Mesothelial cell of epicardium (in vitro differentiated cells): ENCODE measurements around the gene HECTD4. TPM values are rescaled to one million over a fixed set of nuclear protein-coding genes. Genes with fewer than 3 reads are reported as not detected.

ENCODE experiments used
- DNase-seq, 2 experiments: peaks; one replicate each; pipeline ENCODE4 v3.0.0; 2021; ENCODE audit warnings: low spot score in 2 of 2; ENCODE audit not compliant: unreplicated experiment in 2 of 2
- H3K27ac Mint-ChIP-seq: 2 replicates; pipeline ENCODE4 v1.8.0; 2021; ENCODE audit warnings: mixed read lengths
- H3K27me3 Mint-ChIP-seq: 2 replicates; pipeline ENCODE4 v1.8.0; 2021; ENCODE audit warnings: low read depth, mixed read lengths
- H3K36me3 Mint-ChIP-seq: 2 replicates; pipeline ENCODE4 v1.8.0; 2021; ENCODE audit warnings: mixed read lengths
- H3K4me1 Mint-ChIP-seq: 2 replicates; pipeline ENCODE4 v1.8.0; 2021; ENCODE audit warnings: mixed read lengths
- H3K4me3 Mint-ChIP-seq: 2 replicates; pipeline ENCODE4 v1.8.0; 2021; ENCODE audit warnings: mild to moderate bottlenecking, moderate library complexity, mixed read lengths
- H3K9me3 Mint-ChIP-seq: 2 replicates; pipeline ENCODE4 v1.8.0; 2021; ENCODE audit warnings: mixed read lengths
- CTCF ChIP-seq: fragments of 200-600 bp; sonication (generic); IDR thresholded peaks from one replicate; pipeline ENCODE4 v1.5.0; 2021; ENCODE audit warnings: antibody characterized with exemption; ENCODE audit not compliant: unreplicated experiment
- total RNA-seq: library from RNA; stranded (reverse); gene quantifications from 3 replicates; pipeline ENCODE4 v1.2.1, GENCODE V29; 2021

HECTD4 gene
- total RNA-seq, 1 donor from 2014 or later, result 89.8 TPM

- Mint-ChIP-seq H3K36me3 (peaks cover 30% of the 10 kb centered on the region), H3K27me3 (no peaks in the 10 kb centered on the region), H3K4me3 (no peak overlapping the region), H3K9me3 (no peaks in the 10 kb centered on the region), H3K27ac (no peak overlapping the region), H3K4me1 (no peaks in the 10 kb centered on the region)
- no peak for TF ChIP-seq CTCF
- DNase-seq, result no peak
Measured at GRCh38 chr12:112275836-112276235, 106.4 kb downstream of the HECTD4 start.

- Mint-ChIP-seq H3K36me3 (peaks cover 31% of the 10 kb centered on the region), H3K9me3 (no peaks in the 10 kb centered on the region), H3K27me3 (no peaks in the 10 kb centered on the region), H3K27ac (no peak overlapping the region), H3K4me1 (no peaks in the 10 kb centered on the region), H3K4me3 (no peak overlapping the region)
- no peak for DNase-seq
- no peak for TF ChIP-seq CTCF
Measured at GRCh38 chr12:112275207-112275606, 107.0 kb downstream of the HECTD4 start.

GRCh38 chr12:112270673-112271072, 111.6 kb downstream of the HECTD4 start:
- H3K9me3 Mint-ChIP-seq, result no peaks in the 10 kb centered on the region
- no peak overlapping the region for H3K27ac Mint-ChIP-seq
- no peaks in the 10 kb centered on the region for H3K27me3 Mint-ChIP-seq
- no peaks in the 10 kb centered on the region for H3K4me1 Mint-ChIP-seq
- no peak for DNase-seq
- TF ChIP-seq CTCF, result no peak
- H3K4me3 Mint-ChIP-seq, result no peak overlapping the region
- H3K36me3 Mint-ChIP-seq, result peaks cover 35% of the 10 kb centered on the region

GRCh38 chr12:112266473-112266872, 115.8 kb downstream of the HECTD4 start:
- Mint-ChIP-seq H3K4me3 (no peak overlapping the region), H3K4me1 (no peaks in the 10 kb centered on the region), H3K27me3 (no peaks in the 10 kb centered on the region), H3K9me3 (no peaks in the 10 kb centered on the region), H3K27ac (no peak overlapping the region), H3K36me3 (peaks cover 29% of the 10 kb centered on the region)
- no peak for TF ChIP-seq CTCF
- no peak for DNase-seq

- Mint-ChIP-seq H3K9me3 (no peaks in the 10 kb centered on the region), H3K27ac (no peak overlapping the region), H3K4me3 (no peak overlapping the region), H3K27me3 (no peaks in the 10 kb centered on the region), H3K4me1 (no peaks in the 10 kb centered on the region), H3K36me3 (peaks cover 30% of the 10 kb centered on the region)
- no peak for DNase-seq
- no peak for TF ChIP-seq CTCF
Measured at GRCh38 chr12:112261559-112261958, 120.7 kb downstream of the HECTD4 start.

- H3K9me3 Mint-ChIP-seq, result no peaks in the 10 kb centered on the region
- peaks cover 38% of the 10 kb centered on the region for H3K36me3 Mint-ChIP-seq
- no peak for DNase-seq
- H3K4me3 Mint-ChIP-seq, result no peak overlapping the region
- no peaks in the 10 kb centered on the region for H3K27me3 Mint-ChIP-seq
- TF ChIP-seq CTCF, result no peak
- no peaks in the 10 kb centered on the region for H3K4me1 Mint-ChIP-seq
- no peak overlapping the region for H3K27ac Mint-ChIP-seq
Measured at GRCh38 chr12:112258926-112259325, 123.3 kb downstream of the HECTD4 start.
